HG03066 (cell line): ENCODE measurements around the gene VSIG10L.

Experiments used
- ATAC-seq: cut with Tn5 transposase; IDR thresholded peaks from one replicate; pipeline ENCODE4 v1.9.1; 2021; ENCODE audit warnings: low read depth; ENCODE audit not compliant: unreplicated experiment

Gene VSIG10L

DNA sequence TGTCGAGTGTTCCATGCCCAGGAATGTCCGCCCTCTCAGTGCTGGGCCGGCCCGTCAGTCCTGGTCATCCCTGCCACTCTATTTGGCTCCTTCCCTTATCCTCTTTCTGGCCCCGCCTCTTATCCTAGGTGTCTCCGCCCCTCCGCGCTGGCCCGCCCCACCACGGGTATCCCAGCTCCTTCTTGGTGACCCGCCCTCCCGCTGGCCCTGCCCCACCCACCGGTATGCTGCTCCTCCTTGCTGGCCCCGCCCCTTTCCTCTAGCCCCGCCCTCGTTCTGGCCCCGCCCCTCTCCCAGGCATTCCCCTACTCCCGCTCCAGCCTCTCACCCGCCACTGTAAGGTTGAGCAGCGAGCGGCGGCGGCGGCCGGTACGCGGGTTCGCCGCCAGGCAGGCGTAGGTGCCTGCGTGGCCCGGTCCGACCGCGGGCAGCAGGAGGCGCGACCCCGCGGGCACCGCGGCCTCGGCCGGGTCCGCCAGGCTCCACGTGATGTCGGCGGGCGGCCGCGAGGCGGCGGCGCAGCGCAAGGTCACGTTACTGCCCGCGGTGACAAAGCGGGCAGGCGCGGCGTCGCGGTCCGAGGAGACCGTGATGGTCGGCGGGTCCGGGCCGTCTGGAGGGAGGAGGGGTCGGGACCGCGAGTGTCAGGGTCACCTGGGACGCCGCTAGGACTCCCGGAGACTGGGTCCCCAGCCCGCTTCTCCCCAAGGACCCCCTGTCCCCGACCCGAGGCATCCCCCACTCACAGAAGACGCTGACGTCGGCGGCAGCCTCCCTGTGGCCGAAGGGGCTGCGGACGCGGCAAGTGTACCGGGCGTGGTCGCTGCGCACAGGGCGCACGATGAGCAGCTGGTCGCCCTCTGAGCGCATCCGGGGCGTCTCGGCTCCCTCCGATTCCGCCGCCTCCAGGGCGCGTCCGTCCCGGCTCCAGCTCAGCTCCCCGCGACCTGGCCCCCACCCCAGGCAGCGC, 2.0 kb downstream of the VSIG10L start:
- peak; percentile 65 for ATAC-seq

DNA sequence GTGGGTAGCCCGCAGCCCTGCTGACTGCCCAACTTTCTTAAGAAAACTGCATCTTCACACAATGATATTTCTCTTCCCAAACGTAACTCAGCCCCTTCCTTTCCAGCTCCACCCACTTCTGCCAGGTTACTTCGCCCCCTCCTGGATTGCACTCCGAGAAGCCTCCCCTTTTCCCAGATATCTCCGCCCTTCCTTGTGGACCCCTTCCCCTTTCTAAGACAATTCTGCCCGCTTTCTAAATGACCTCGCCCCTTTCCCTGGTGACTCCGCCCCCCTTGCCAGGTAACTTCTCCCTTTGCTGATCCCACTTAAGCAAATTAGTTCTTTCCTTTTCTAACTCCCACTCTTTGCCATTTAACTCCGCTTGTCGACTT, 2.6 kb downstream of the VSIG10L start:
- ATAC-seq = no peak

DNA sequence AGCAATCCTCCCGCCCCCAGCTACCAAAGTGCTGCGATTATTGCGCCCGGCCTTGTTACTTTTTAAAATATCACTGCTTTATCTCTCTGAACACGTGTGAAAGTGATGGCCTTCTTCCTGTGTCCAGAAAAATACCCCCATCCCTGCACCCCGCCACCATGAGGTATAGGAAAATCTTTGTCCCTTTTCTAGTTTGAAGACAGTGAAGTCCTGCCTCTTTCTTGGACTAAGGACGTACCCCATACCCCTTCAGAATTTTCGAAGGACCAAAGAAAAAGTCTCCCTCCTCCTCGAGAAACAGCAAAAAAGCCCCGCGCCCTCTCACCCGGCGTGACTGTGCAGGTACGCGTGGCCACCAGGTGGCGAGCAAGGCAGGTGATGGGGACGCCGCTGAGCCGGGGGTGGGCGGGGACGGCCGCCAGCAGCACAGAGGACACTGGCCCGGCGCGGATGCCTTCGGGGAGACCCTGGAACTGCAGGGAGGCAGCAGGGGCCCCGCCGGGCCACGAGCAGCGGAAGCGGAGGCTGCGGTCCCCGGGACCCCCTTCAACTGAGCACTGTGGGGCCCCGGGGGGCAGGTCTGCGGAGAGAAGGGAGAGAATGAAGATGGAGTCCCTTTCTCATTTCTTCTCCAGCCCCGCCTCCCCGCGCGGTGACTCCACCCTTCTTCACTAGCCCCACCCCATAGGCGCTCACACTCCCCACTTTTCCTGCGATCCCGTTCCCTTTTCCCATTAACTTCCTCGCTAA, 3.2 kb downstream of the VSIG10L start:
- ATAC-seq = no peak

DNA sequence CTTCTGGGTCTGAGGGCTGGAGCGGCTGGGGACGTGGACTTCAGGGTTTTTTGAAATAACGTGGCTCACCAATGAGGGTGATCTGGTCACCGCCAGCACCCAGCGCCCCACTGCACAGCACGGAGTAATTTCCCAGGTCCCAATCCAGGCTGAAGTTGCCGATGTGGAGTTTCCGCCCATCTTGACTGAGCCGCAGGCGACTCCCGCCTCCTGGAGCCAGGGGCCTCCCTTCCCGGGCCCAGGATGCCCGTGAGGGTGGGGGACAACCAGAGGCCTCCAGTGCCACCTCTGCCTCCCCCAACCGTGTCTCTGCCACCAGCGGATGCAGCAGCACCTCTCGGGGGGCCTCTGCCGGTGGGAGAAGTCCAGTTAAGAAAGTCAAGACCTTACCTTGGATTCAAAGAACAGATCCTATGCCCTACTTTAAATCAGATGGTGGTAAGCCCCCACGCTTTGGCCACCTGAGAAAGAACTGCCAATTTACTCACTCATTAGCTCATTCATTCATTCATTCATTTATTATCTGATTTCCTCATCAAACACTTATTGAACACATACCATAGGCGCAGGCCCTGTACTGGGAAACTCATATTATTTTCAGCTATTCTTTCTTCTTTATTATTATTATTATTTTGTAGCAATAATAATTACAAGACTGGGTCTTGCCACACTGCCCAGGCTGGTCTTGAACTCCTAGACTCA, 3.9 kb downstream of the VSIG10L start:
- ATAC-seq = no peak

DNA sequence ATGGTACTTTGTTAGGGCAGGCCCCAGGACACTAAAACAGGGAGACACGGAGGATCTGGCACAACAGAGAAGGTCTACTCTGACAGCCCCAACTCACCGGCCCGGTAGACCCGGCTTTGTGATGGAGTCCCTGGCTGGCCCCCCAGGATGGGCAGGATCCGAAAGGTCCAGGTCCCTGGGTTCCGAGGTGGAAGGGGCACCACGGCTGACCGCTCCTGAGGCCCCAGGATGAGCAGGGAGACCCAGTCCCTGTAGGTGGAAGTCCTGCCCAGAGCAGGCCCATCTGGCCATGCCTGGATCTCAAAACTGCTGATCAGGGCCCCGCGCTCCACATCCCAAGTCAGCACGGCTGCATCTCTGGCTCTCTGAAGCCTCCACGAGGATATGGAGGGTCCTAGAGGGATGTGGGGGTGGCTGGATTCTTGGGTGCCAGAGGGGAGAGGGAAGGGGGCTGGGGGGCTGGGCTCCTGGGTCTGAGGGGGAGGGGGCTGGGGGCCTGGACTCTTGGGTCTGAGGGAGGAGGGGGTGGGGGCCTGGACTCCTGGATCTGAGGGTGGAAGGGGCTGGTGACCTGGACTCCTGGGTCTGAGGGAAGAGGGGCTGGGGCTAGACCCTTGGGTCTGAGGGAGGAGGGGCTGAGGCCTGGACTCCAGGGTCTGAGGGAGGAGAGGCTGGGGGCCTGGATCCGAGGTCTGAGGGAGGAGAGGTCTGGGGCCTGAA, 4.6 kb downstream of the VSIG10L start:
- ATAC-seq = no peak

DNA sequence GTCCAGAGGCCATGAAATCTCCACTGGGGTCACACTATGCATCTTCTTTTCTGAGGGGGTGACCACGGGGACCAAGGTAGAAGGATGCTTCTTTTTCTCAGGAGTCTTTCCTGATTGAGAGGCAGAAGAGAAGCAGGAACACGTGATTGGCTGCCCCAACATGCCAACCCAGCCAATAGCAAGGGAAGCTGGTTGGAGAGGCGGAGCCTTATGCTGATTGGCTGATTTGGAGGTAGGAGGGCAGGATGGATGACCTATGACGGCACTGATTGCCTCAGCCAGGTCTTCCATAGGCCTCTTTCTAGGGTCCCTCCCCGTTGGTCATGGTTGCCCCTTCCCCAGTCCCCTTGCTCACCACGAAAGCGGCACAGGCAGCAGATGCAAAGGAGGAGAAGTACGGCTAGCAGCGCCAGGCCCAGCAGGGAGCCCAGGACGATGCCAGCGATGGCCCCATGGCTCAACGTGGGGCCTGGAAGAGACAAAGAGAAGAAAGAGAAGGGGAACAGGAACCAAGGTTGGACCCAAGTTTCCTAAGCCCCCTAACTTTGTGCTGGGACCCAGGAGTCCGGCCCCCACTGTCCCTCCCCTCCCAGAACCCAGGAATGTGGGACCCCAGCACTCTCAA, 8.0 kb downstream of the VSIG10L start:
- no peak for ATAC-seq

DNA sequence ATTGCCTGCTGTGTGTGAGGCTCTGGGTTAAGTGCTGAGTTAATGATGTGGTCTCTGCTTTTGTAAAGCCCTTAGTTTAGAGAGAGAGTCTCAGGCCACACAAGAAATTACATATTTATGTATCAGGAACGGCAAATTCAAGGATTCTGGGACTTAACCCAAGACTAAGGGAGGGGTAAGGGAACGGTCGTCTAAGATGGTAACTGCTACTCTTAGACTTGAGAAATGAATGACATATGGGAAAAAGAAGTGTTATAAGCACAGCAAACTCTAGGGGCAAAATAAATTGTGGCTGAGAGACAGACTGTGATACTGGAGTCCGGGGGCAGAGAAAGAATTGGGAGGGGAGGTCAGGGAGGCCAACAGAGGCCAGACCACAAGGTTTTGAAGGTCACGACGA, 10.2 kb downstream of the VSIG10L start:
- no peak for ATAC-seq

DNA sequence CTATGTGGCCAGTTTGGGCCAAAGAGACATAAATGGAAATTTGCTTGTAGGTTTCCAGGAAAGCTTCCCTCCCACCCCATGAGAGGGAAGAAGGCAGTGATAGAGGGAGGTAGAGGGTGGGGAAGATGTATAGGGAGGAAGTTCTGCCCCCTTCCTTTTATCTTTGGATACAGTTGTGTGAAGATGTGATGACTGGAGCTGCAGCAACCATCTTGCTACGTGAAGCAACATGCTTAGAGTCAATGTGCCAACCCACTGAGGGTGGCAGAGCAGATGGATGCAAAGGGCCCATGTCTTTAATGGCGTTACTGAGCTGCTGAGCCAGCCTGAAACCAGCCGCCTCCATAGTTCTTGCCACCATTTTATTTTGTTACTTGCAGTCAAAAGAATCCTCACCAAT, 10.7 kb downstream of the VSIG10L start:
- ATAC-seq = no peak

DNA sequence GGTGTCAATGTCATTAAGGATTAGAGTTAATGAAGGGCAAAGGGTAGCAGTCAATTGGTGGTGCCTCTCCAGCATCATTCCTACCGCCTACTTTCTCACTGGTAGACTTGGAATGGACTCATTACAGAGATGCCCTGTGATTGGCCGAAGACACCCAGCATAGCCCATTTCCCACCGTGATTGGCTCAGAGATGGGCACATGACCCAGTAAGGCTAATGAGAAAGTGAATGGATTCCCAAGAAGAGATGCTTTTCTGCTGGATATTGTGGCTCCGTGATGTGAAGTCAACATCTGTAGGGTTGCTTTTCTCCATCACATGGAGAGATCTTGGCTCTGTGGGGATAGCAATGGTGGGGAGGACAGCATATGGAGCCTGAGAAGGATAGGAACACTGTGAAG, 11.6 kb downstream of the VSIG10L start:
- ATAC-seq = no peak

DNA sequence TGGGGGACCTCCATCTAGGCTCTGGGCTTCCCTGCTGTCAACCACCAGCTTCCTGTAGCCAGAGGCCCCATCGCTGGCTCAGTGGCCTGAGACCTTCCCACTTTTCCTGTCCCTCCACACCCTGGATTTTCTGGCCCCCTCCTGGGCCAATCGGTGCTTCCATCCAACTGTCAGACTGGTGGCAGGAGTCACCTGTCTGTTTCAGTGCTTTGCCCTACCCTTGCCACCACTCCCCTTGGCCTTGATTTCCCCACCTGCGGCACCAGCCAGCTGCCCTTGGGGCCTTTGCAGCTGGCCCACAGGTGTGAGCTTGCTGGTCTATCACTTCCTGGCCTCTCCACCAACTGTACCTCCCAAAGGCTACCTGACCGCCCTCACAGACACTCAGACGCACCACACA, 12.5 kb downstream of the VSIG10L start:
- no peak for ATAC-seq

DNA sequence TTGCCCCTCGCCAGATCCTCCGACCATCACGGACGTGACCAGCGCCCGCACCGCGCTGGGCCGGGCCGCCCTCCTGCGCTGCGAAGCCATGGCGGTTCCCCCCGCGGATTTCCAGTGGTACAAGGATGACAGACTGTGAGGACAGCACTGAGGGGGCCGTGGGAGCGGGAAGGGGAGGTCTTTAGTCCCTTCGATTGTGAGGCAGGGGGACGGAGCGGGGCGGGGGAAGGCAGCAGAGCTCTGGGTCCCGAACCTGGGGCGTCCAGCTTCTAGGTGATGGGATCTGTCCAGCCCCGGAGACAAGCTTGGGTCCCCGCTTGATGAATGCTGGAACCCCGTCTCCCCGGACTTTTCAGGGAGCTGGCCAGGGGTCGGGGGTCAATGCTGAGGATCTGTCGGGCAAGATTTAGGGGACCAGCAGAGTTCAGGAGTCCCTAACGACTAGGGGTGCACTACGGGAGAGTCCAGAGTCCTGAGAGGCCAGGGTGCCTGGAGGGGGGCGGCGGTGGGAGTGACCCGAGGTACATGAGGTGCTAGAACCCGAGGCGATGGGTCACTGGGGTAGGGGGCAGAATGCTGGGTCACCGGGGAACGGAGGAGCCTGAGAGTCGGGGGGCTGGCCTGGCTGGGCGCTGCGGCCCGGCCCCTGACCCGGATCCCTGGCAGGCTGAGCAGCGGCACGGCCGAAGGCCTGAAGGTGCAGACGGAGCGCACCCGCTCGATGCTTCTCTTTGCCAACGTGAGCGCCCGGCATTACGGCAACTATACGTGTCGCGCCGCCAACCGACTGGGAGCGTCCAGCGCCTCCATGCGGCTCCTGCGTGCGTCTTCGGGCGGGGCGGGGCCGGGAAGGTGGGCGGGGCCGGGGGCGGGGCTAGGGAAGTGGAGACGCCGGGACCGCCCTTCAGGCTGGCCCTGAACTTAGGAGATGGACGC, 14.6 kb downstream of the VSIG10L start:
- ATAC-seq = no peak

DNA sequence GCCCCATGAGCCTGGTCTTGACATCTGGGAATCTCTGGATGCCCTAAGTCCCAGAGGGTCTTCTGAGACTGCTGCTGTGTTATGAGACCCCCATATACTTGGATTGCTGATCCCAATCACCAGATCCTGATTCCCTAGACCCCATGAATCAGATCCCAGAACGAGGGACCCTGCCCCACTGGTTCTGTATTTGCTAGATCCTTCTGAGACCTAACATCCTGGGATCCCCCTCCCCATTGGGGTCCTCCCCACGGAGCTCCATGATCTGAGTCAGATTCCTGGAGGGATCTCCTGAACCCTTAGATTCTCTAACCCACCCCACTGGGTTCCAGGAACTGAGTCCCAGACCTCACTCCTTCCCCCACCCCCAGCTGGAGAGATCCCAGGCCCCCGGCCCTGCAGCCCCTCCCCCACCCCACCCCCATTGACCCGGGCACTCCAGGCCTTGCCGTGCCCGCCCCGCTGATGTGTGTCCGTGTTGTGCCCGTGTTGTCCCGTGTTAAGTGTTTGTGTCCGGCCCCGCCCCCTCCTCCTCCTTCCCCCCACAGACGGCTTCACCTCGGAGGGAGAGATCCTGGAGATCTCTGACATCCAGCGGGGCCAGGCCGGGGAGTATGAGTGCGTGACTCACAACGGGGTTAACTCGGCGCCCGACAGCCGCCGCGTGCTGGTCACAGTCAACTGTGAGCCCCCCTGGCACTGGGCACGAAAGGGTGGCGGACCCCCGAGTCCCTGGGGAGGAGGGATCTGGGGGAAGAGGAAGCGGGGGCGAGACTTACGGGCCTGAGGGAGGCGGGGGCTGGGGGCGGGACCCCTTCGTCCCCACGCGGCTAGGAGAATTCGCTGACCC, 15.5 kb downstream of the VSIG10L start:
- ATAC-seq = no peak

DNA sequence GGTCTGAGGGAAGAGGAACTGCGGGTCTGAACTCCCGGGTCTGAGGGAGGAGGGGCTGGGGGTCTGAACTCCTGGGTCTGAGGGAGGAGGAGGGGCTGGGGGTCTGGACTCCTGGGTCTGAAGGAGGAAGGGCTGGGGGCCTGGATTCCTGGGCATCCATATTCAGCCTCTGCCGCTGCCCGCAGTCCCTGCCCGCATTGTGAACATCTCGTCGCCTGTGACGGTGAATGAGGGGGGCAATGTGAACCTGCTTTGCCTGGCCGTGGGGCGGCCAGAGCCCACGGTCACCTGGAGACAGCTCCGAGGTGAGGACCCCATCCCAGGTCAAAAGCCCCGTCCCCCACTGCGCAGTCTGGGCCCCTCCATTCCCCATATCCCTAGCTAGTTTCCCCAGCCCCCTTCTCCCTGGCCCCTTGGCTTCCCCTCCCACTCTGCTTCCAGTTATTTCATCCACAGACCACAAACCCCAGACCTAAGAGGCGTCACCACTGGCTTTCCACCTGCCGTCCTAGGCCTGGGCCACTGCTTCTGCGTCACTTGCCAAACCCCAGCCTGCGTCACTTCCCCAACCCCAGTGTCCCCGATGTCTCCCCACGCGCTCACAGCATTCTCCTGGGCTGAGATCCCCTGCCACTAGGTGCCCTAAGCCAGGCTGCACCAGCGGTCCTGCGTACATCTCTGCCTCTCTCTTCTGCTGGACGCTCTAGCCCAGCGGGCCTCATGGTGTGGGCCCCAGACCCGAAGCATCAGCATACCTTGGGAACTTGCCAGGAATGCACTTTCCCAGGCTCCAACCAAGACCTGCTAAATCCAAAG, 16.6 kb downstream of the VSIG10L start:
- no peak for ATAC-seq

DNA sequence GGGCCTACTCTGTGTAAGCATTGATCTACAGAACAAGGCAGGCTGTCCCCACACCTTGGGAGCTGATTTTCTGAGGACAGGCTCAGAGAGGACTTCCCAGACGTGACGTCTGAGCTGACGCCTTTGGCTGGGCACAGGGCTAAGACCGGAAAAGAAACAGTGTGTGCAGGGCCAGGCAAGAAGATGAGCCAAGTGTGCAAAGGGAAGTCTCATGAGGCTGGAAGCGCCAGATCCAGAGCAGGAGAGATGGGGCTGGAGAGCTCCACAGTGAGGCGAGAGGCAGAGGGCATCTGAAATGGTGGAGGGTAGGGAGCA, 17.8 kb downstream of the VSIG10L start:
- no peak for ATAC-seq

DNA sequence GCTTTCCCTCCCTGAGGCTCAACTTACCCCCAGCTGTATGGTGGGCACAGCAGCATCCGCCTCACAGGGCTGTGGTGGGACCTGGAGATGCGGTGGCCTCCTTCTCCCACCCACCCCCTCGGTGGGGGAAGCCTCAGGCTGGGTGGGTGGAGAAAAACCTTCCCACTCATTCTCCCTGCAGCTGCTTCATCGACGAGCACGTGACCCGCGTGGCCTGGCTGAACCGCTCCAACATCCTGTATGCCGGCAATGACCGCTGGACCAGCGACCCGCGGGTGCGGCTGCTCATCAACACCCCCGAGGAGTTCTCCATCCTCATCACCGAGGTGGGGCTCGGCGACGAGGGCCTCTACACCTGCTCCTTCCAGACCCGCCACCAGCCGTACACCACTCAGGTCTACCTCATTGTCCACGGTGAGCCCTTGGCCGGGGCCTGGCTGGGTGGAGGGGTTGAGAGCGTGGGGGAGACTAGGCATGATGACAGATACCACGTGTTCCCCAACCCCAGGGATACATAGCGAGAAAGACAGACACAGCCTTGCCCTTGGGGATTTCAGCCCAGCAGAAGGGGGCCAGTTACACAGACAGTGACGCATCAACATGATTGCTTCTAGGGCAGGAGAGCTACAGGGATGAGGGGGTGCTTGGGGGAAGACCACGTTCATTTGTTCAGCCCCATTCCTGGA, 18.3 kb downstream of the VSIG10L start:
- ATAC-seq = no peak

DNA sequence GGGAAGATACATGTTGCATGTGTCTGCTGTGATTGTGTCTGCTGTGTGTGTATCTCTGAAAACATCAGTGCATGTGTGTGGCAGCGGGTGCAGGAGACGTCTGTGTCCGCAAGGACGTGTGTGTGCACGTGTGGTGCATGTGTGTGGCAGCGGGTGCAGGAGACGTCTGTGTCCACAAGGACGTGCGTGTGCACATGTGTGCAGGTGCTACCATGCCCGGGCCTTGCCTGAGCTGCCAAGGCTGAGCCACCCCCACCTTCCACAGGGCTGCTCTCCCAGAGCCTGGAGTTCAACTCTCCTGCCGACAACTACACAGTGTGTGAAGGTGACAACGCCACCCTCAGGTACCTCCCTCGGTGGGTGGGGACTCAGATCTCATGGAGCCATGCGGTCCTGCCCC, 20.1 kb downstream of the VSIG10L start:
- ATAC-seq = no peak

DNA sequence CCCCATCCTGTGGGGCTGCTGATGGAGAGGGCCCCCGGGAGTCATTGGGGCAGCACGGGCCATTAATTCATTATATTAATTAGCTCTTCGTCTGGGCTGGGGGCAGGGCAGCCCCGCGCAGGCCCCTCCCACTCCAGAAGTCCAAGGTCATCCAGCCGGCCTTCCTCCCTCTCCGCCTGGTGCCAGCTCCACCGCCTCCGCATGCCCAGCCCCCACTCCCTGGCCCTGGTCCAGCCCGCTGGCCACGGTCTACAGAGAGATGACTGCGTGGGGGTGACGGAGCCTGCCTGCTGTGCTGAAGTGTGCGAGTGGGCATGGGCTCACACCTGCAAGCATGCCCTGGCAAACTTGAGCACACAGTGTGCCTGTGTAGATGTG, 21.7 kb downstream of the VSIG10L start:
- ATAC-seq = no peak
